Neural cell (in vitro differentiated cells): ENCODE measurements around the gene CDK11A. TPM values are rescaled to one million over a fixed set of nuclear protein-coding genes. Genes with fewer than 3 reads are reported as not detected.

Source experiments
- H2AFZ ChIP-seq: fragments of 200-600, 300-800 bp; sonication (generic), shearing (Covaris generic); 2 replicates; pipeline ENCODE4 v1.6.0; 2014; ENCODE audit warnings: low read depth, mild to moderate bottlenecking, antibody characterized with exemption, low read length, moderate library complexity
- H3F3A ChIP-seq: fragments of 200-600 bp; shearing (Covaris generic); 2 replicates; pipeline ENCODE4 v1.6.1; 2016; ENCODE audit warnings: mild to moderate bottlenecking, moderate library complexity, mixed read lengths, antibody characterized with exemption, low read length; ENCODE audit not compliant: insufficient read depth, poor library complexity, severe bottlenecking
- H3K27ac ChIP-seq: fragments of 200-600, 300-800 bp; sonication (generic), shearing (Covaris generic); 2 replicates; pipeline ENCODE4 v1.5.1; 2014; ENCODE audit warnings: mild to moderate bottlenecking, low read length, moderate library complexity
- H3K27me3 ChIP-seq: fragments of 300-800, 200-600 bp; sonication (generic), shearing (Covaris generic); 2 replicates; pipeline ENCODE4 v1.6.0; 2014; ENCODE audit warnings: mild to moderate bottlenecking, low read depth, low read length, moderate library complexity; ENCODE audit not compliant: insufficient read depth
- H3K36me3 ChIP-seq: fragments of 300-800, 200-600 bp; sonication (generic), shearing (Covaris generic); 2 replicates; pipeline ENCODE4 v1.5.1; 2014; ENCODE audit warnings: mild to moderate bottlenecking, antibody characterized with exemption, low read length, moderate library complexity; ENCODE audit not compliant: insufficient read depth
- H3K4me2 ChIP-seq: fragments of 300-800, 200-600 bp; sonication (generic), shearing (Covaris generic); 2 replicates; pipeline ENCODE4 v1.6.0; 2014; ENCODE audit warnings: mild to moderate bottlenecking, low read length
- H3K4me3 ChIP-seq: fragments of 300-800, 200-600 bp; sonication (generic), shearing (Covaris generic); 2 replicates; pipeline ENCODE4 v1.5.1; 2014; ENCODE audit warnings: mild to moderate bottlenecking, low read length, moderate library complexity
- H3K79me2 ChIP-seq: fragments of 200-600 bp; shearing (Covaris generic); replicated peaks from 2 replicates; pipeline ENCODE4 v1.6.0; 2014; ENCODE audit warnings: mild to moderate bottlenecking, low read length, moderate library complexity; ENCODE audit not compliant: insufficient read depth
- H3K9ac ChIP-seq: fragments of 300-800, 200-600 bp; sonication (generic), shearing (Covaris generic); 2 replicates; pipeline ENCODE4 v1.6.1; 2016; ENCODE audit warnings: mild to moderate bottlenecking, low read length, mixed read lengths
- H3K9me2 ChIP-seq: fragments of 200-600 bp; shearing (Covaris generic); 2 replicates; pipeline ENCODE4 v1.6.1; 2016; ENCODE audit warnings: mild to moderate bottlenecking, low read length, mixed read lengths; ENCODE audit not compliant: insufficient read depth
- H3K9me3 ChIP-seq: fragments of 200-600, 300-800 bp; sonication (generic), shearing (Covaris generic); 2 replicates; pipeline ENCODE4 v1.6.1; 2016; ENCODE audit warnings: mild to moderate bottlenecking, mixed run types, low read length, moderate library complexity, mixed read lengths
- H4K20me1 ChIP-seq: fragments of 200-600 bp; shearing (Covaris generic); 2 replicates; pipeline ENCODE4 v1.6.1; 2016; ENCODE audit warnings: mild to moderate bottlenecking, mixed run types; ENCODE audit not compliant: insufficient read depth
- CTCF ChIP-seq: fragments of 450-650 bp; IDR thresholded peaks from 2 replicates; pipeline ENCODE4 v1.5.1; 2014; ENCODE audit warnings: antibody characterized with exemption, mild to moderate bottlenecking, moderate library complexity; ENCODE audit not compliant: poor library complexity, severe bottlenecking
- EZH2 ChIP-seq: fragments of 200-600, 300-800 bp; shearing (Covaris generic), sonication (generic); IDR thresholded peaks from 2 replicates; pipeline ENCODE4 v1.6.1; 2014; ENCODE audit warnings: antibody characterized with exemption, low read length, borderline replicate concordance, mild to moderate bottlenecking; ENCODE audit not compliant: insufficient read depth, poor library complexity, severe bottlenecking
- MXI1 ChIP-seq: fragments of 450-650 bp; conservative IDR thresholded peaks from 2 replicates; pipeline ENCODE4 v1.6.1; 2014; ENCODE audit warnings: antibody characterized with exemption, mild to moderate bottlenecking; ENCODE audit not compliant: poor library complexity, severe bottlenecking
- POLR2AphosphoS5 ChIP-seq: IDR thresholded peaks from 2 replicates; pipeline ENCODE4 v1.6.1; 2012
- RAD21 ChIP-seq: fragments of 450-650 bp; conservative IDR thresholded peaks from 2 replicates; pipeline ENCODE4 v1.6.1; 2014; ENCODE audit warnings: antibody characterized with exemption, mild to moderate bottlenecking, moderate library complexity
- REST ChIP-seq: IDR thresholded peaks from 2 replicates; pipeline ENCODE4 v1.6.1; 2012; ENCODE audit warnings: borderline replicate concordance
- SMC3 ChIP-seq: fragments of 450-650 bp; conservative IDR thresholded peaks from 2 replicates; pipeline ENCODE4 v1.6.1; 2014; ENCODE audit warnings: antibody characterized with exemption, mild to moderate bottlenecking, moderate library complexity; ENCODE audit not compliant: poor library complexity
- TAF1 ChIP-seq: IDR thresholded peaks from 2 replicates; pipeline ENCODE4 v1.6.1; 2012; ENCODE audit warnings: low read depth
- polyA plus RNA-seq: library from polyadenylated mRNA; depleted of rRNA; stranded (reverse); fragments of >200 nt; gene quantifications from 2 replicates; pipeline ENCODE4 v1.2.3, GENCODE V29; 2014

CDK11A gene
- polyA plus RNA-seq, 1 donor from 2014 or later: 20.2 TPM

GRCh38 chr1:1755852-1756251 lies 31.7 kb upstream of the CDK11A start:
- Histone ChIP-seq H3K27me3 (no peaks in the 10 kb centered on the region), H3K4me2 (no peak overlapping the region), H3K27ac (no peak overlapping the region), H3K36me3 (no peaks in the 10 kb centered on the region), H2AFZ (no peak overlapping the region), H4K20me1 (no peaks in the 10 kb centered on the region), H3K9me3 (no peaks in the 10 kb centered on the region), H3K4me3 (no peak overlapping the region), H3K9me2 (no peaks in the 10 kb centered on the region), H3F3A (no peaks in the 10 kb centered on the region), H3K9ac (no peak overlapping the region), H3K79me2 (no peaks in the 10 kb centered on the region)
- no peak for TF ChIP-seq TAF1
- no peak for TF ChIP-seq CTCF
- no peak for TF ChIP-seq RAD21
- no peak for TF ChIP-seq EZH2
- TF ChIP-seq POLR2AphosphoS5: no peak

GRCh38 chr1:1755426-1755825 lies 31.3 kb upstream of the CDK11A start:
- H3K27ac ChIP-seq: no peak overlapping the region
- no peak overlapping the region for H3K9ac ChIP-seq
- no peaks in the 10 kb centered on the region for H3K36me3 ChIP-seq
- H3K9me2 ChIP-seq: no peaks in the 10 kb centered on the region
- no peak overlapping the region for H2AFZ ChIP-seq
- no peaks in the 10 kb centered on the region for H3K79me2 ChIP-seq
- no peak overlapping the region for H3K4me2 ChIP-seq
- H3K27me3 ChIP-seq: no peaks in the 10 kb centered on the region
- H3K4me3 ChIP-seq: no peak overlapping the region
- H3K9me3 ChIP-seq: no peaks in the 10 kb centered on the region
- no peaks in the 10 kb centered on the region for H4K20me1 ChIP-seq
- no peak for TF ChIP-seq CTCF
- H3F3A ChIP-seq: no peaks in the 10 kb centered on the region

- Histone ChIP-seq H3K27ac (no peak overlapping the region), H3K27me3 (no peaks in the 10 kb centered on the region), H3F3A (no peaks in the 10 kb centered on the region), H3K4me3 (no peak overlapping the region), H3K9ac (no peak overlapping the region), H3K36me3 (no peaks in the 10 kb centered on the region), H4K20me1 (no peaks in the 10 kb centered on the region), H2AFZ (no peak overlapping the region), H3K79me2 (no peaks in the 10 kb centered on the region), H3K9me2 (no peaks in the 10 kb centered on the region), H3K9me3 (no peaks in the 10 kb centered on the region), H3K4me2 (no peak overlapping the region)
- TF ChIP-seq TAF1: no peak
- no peak for TF ChIP-seq REST
- TF ChIP-seq MXI1: no peak
- TF ChIP-seq SMC3: no peak
- TF ChIP-seq CTCF: no peak
Observed at GRCh38 chr1:1754051-1754815, 30.1 kb upstream of the CDK11A start.
